IgD-negative memory B cell (primary cell): Measurements from ENCODE around the gene SMARCD3. TPM values are rescaled to one million over a fixed set of nuclear protein-coding genes. Genes with fewer than 3 reads are reported as not detected.

ENCODE experiments used
- H3K27ac Mint-ChIP-seq, 3 donors: one replicate each; pipeline ENCODE4 v1.8.0; 2020 to 2022; ENCODE audit warnings: mild to moderate bottlenecking in 3 of 3, mixed read lengths in 3 of 3, moderate library complexity in 1 of 3
- H3K27me3 Mint-ChIP-seq: one replicate; pipeline ENCODE4 v1.8.0; 2021; ENCODE audit warnings: mixed read lengths
- H3K36me3 Mint-ChIP-seq: one replicate; pipeline ENCODE4 v1.8.0; 2020; ENCODE audit warnings: mild to moderate bottlenecking, mixed read lengths
- H3K4me1 Mint-ChIP-seq, 3 donors: one replicate each; pipeline ENCODE4 v1.8.0; 2020 to 2022; ENCODE audit warnings: mixed read lengths in 3 of 3, mild to moderate bottlenecking in 1 of 3
- H3K4me3 Mint-ChIP-seq, 4 donors: one replicate each; pipeline ENCODE4 v1.8.0; 2020 to 2022; ENCODE audit warnings: mild to moderate bottlenecking in 4 of 4, mixed read lengths in 4 of 4, moderate library complexity in 3 of 4
- H3K9me3 Mint-ChIP-seq, 3 donors: one replicate each; pipeline ENCODE4 v1.8.0; 2020 to 2021; ENCODE audit warnings: mixed read lengths in 3 of 3, mild to moderate bottlenecking in 1 of 3
- polyA plus RNA-seq: library from polyadenylated mRNA; unstranded; fragments of 300-500 nt; fragmentation: Illumina TruSeq; gene quantifications from one replicate; pipeline ENCODE4 v1.2.3, GENCODE V29; 2021

Gene SMARCD3
- 1.1 TPM for polyA plus RNA-seq

DNA sequence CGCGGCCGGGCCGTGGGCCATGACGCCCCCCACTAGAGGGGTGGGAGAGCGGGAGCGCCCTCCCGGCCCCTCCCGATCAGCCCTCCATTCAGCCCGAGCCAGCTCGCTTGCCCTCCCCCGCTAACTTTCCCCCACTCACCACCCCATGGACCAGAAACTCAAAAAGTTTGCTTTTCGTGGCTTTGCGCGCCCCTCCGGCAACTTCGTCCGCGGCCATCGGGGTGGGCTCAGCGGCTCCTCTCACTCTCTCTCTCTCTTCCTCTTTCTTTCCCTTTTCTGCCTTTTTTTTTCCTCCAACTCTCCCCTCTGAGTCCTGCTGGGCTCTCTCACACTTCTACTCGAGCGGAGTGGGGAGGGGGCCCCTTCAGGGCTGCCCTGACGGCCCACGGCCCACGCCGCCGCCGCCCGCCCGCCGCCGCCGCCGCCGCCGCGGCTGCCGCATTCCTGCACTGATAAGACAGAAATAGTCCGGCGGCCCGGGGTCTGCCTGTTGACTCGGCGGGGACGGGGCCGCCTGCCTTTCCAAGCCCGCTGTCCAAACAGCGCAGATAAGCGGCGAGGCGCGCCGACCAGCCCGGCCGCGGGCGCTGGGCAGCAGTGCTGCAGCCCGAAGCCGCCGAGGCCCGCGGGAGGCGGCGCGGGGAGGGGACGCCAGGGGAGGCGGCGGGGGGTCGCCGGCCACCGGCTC lies at the start of gene SMARCD3:
Gene SMARCD3 (minus strand): TSS at position 349 of the 688 bp plus-strand sequence. CDS start 132 bp downstream, at position 217.
- H3K4me1 Mint-ChIP-seq, result peaks cover 14 to 29% (median 18%) of the 10 kb centered on the region in 3 donors
- peak within 1 kb of the TSS; percentile 54 to 94 (median 83) for H3K4me3 Mint-ChIP-seq
- H3K27ac Mint-ChIP-seq, result peak within 1 kb of the TSS in 2 of 3 donors; percentile 27 to 47
- H3K27me3 Mint-ChIP-seq, result peaks cover 53% of the 10 kb centered on the region
- H3K9me3 Mint-ChIP-seq, result no peaks in the 10 kb centered on the region
- H3K36me3 Mint-ChIP-seq, result peaks cover 2% of the 10 kb centered on the region

DNA sequence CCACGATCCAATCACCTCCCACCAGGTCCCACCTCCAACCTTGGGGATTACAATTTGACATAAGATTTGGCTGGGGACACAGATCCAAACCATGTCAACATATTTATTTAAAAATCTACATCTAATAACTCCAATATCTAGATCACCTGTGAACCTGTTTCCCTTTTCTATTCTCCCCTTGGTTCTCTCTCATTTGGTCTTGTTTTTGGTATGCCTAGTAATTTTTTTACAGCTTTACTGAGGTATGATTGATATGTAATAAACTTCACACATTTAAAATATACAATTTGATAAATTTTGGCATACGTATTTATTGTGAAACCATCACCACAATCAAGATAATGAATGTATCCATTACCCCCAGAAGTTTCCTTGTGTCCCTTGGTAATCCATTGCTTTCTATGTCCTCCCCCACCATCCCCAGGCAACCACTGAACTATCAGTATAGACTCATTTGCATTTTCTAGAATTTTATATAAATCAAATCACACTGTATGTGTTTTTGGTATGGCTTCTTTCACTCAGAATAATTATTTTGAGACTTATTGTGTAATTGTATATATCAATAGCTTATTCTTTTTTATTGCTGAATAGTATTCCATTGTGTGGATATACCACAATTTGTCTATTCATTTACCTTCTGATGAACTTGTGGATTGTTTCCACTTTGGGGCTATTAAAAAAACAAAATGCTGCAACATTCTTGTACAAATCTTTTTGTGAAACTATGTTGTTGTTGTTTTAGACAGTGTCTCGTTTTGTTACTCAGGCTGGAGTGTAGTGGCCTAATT lies 47.9 kb upstream of the SMARCD3 start:
- Mint-ChIP-seq H3K4me1 (peaks cover 0 to 2% (median 1%) of the 10 kb centered on the region in 3 donors), H3K9me3 (peaks cover 1 to 7% (median 4%) of the 10 kb centered on the region in 3 donors), H3K27me3 (peaks cover 17% of the 10 kb centered on the region), H3K36me3 (no peaks in the 10 kb centered on the region), H3K27ac (no peak overlapping the region), H3K4me3 (no peak overlapping the region)

GRCh38 chr7:151292850-151293249 lies 44.4 kb upstream of the SMARCD3 start:
- no peak overlapping the region for H3K27ac Mint-ChIP-seq
- peaks cover 13% of the 10 kb centered on the region for H3K27me3 Mint-ChIP-seq
- H3K9me3 Mint-ChIP-seq, result peaks cover 1 to 7% (median 4%) of the 10 kb centered on the region in 3 donors
- no peaks in the 10 kb centered on the region for H3K4me1 Mint-ChIP-seq
- no peaks in the 10 kb centered on the region for H3K36me3 Mint-ChIP-seq
- no peak overlapping the region for H3K4me3 Mint-ChIP-seq

DNA sequence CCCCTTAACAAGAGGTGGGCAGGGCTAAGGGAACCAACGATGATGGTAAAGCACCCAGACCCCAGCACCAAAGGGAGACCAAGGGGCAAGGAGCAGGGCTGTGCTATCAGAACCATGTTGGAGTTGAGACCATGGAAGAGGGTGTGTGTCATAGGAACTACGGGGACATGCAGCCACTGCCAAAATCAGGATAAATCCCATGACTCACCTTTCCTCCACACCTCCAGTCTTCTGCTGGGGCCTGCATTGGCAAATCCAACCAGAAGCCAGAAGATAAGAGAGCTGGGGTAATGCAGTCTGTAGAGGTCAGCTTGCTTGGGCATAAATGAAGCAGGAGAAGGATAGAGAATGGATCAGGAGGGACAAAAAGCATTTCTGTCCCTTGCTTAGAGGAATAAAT lies 42.7 kb upstream of the SMARCD3 start:
- Mint-ChIP-seq H3K27ac (peak overlapping the region in 1 of 3 donors; percentile 33), H3K36me3 (no peaks in the 10 kb centered on the region), H3K4me1 (no peaks in the 10 kb centered on the region), H3K4me3 (no peak overlapping the region), H3K27me3 (peaks cover 11% of the 10 kb centered on the region), H3K9me3 (peaks cover under 1 to 3% (median under 1%) of the 10 kb centered on the region in 3 donors)

- no peaks in the 10 kb centered on the region for H3K36me3 Mint-ChIP-seq
- no peaks in the 10 kb centered on the region for H3K4me1 Mint-ChIP-seq
- H3K27ac Mint-ChIP-seq, result no peak overlapping the region
- H3K4me3 Mint-ChIP-seq, result no peak overlapping the region
- H3K9me3 Mint-ChIP-seq, result no peaks in the 10 kb centered on the region
- H3K27me3 Mint-ChIP-seq, result peaks cover 8% of the 10 kb centered on the region
Observed at GRCh38 chr7:151290355-151290760, 41.9 kb upstream of the SMARCD3 start.

DNA sequence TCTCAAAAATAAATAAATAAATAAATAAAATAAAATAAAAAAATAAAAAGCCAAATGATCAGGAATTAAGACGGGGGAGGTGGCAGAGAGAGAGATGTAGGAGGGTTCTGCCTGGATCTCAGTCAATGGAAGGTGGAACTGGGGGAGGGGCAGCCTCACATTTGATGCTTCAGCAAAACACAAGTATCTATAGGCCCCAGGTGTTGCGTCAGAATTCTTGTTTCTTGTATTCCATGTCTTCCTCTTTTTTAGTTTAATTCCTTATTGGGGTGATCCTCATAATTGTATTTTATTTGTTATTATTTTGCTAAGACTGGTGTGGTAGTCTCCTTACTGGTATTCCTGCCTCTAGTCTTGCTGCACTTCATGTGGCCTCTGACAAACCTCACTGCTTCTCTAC lies 41.4 kb upstream of the SMARCD3 start:
- Mint-ChIP-seq H3K9me3 (no peaks in the 10 kb centered on the region), H3K27ac (no peak overlapping the region), H3K27me3 (peaks cover 8% of the 10 kb centered on the region), H3K4me3 (no peak overlapping the region), H3K36me3 (no peaks in the 10 kb centered on the region), H3K4me1 (peaks cover 0 to 1% (median 0%) of the 10 kb centered on the region in 3 donors)

DNA sequence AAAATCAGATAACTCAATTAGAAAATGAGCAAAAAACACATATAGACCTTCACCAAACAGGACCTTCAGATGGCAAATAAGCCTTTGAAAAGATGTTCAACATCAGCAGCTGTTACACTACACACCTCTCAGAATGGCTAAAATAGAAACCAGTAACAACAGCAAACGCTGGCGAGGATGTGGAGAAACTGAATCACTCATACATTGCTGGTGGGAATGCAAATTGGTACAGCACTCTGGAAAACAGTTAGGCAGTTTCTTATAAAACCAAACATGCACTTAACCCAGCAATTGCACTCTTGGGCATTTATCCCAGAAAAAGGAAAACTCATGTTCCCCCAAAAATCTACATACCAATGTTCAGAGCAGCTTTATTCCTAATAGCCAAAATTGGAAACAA lies 37.7 kb upstream of the SMARCD3 start:
- Mint-ChIP-seq H3K27ac (no peak overlapping the region), H3K36me3 (no peaks in the 10 kb centered on the region), H3K27me3 (peaks cover 6% of the 10 kb centered on the region), H3K4me1 (peaks cover 0 to 1% (median 0%) of the 10 kb centered on the region in 3 donors), H3K9me3 (peaks cover 0 to 5% (median 1%) of the 10 kb centered on the region in 3 donors), H3K4me3 (no peak overlapping the region)

DNA sequence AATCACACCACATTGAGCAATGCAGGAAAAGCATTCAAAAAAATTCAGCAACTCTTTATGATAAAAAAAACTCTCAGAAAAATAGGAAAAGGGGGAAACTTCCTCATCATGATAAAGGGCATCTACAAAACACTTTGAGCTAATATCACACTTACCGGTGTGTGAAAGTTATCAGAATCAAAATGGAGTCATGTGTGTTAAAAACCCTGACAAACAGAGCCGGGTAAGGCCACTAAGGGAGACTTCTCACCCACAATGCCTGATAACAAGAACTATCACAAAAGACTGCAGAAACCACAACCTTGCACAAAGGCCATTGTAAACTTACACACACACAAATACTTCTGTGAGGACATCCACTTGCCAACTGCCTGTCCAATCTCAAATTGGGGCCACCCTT lies 34.8 kb upstream of the SMARCD3 start:
- H3K4me1 Mint-ChIP-seq, result peaks cover 0 to 1% (median 0%) of the 10 kb centered on the region in 3 donors
- peaks cover 11% of the 10 kb centered on the region for H3K27me3 Mint-ChIP-seq
- H3K4me3 Mint-ChIP-seq, result no peak overlapping the region
- H3K9me3 Mint-ChIP-seq, result peaks cover 0 to 5% (median 1%) of the 10 kb centered on the region in 3 donors
- no peak overlapping the region for H3K27ac Mint-ChIP-seq
- H3K36me3 Mint-ChIP-seq, result no peaks in the 10 kb centered on the region

- no peak overlapping the region for H3K4me3 Mint-ChIP-seq
- H3K27ac Mint-ChIP-seq, result no peak overlapping the region
- no peaks in the 10 kb centered on the region for H3K36me3 Mint-ChIP-seq
- H3K27me3 Mint-ChIP-seq, result peaks cover 16% of the 10 kb centered on the region
- H3K9me3 Mint-ChIP-seq, result peaks cover 0 to 5% (median 1%) of the 10 kb centered on the region in 3 donors
- peaks cover 0 to 3% (median 2%) of the 10 kb centered on the region in 3 donors for H3K4me1 Mint-ChIP-seq
Observed at GRCh38 chr7:151282111-151282510, 33.6 kb upstream of the SMARCD3 start.

GRCh38 chr7:151281686-151282085 lies 33.2 kb upstream of the SMARCD3 start:
- Mint-ChIP-seq H3K27ac (no peak overlapping the region), H3K27me3 (peaks cover 17% of the 10 kb centered on the region), H3K9me3 (peaks cover 0 to 5% (median 1%) of the 10 kb centered on the region in 3 donors), H3K36me3 (no peaks in the 10 kb centered on the region), H3K4me3 (peak overlapping the region in 1 of 4 donors; percentile 54), H3K4me1 (peaks cover 0 to 3% (median 2%) of the 10 kb centered on the region in 3 donors)

GRCh38 chr7:151280388-151281019 lies 32.0 kb upstream of the SMARCD3 start:
- H3K36me3 Mint-ChIP-seq, result no peaks in the 10 kb centered on the region
- H3K4me3 Mint-ChIP-seq, result peak overlapping the region in 1 of 4 donors; percentile 5
- H3K4me1 Mint-ChIP-seq, result peaks cover 0 to 5% (median 2%) of the 10 kb centered on the region in 3 donors
- H3K27me3 Mint-ChIP-seq, result peaks cover 20% of the 10 kb centered on the region
- no peak overlapping the region for H3K27ac Mint-ChIP-seq
- H3K9me3 Mint-ChIP-seq, result peaks cover 0 to 5% (median 1%) of the 10 kb centered on the region in 3 donors

- H3K27ac Mint-ChIP-seq, result no peak overlapping the region
Observed at GRCh38 chr7:151279868-151280267, 31.4 kb upstream of the SMARCD3 start.

GRCh38 chr7:151278949-151279348 lies 30.5 kb upstream of the SMARCD3 start:
- Mint-ChIP-seq H3K4me1 (peaks cover 0 to 4% (median 4%) of the 10 kb centered on the region in 3 donors), H3K27ac (no peak overlapping the region), H3K27me3 (peaks cover 21% of the 10 kb centered on the region), H3K36me3 (no peaks in the 10 kb centered on the region), H3K4me3 (no peak overlapping the region), H3K9me3 (peaks cover 0 to 5% (median 1%) of the 10 kb centered on the region in 3 donors)

More at GRCh38 chr7:151279868-151280267, 31.4 kb upstream of the SMARCD3 start:
- Mint-ChIP-seq H3K4me1 (peaks cover 0 to 4% (median 4%) of the 10 kb centered on the region in 3 donors), H3K27me3 (peaks cover 20% of the 10 kb centered on the region), H3K4me3 (no peak overlapping the region), H3K9me3 (peaks cover 0 to 5% (median 1%) of the 10 kb centered on the region in 3 donors), H3K36me3 (no peaks in the 10 kb centered on the region)

GRCh38 chr7:151277631-151278030 lies 29.1 kb upstream of the SMARCD3 start:
- no peaks in the 10 kb centered on the region for H3K36me3 Mint-ChIP-seq
- H3K4me3 Mint-ChIP-seq, result peak overlapping the region in 3 of 4 donors; percentile 14 to 88 (median 78)
- peaks cover 0 to 4% (median 4%) of the 10 kb centered on the region in 3 donors for H3K4me1 Mint-ChIP-seq
- H3K9me3 Mint-ChIP-seq, result no peaks in the 10 kb centered on the region
- H3K27ac Mint-ChIP-seq, result no peak overlapping the region
- peaks cover 16% of the 10 kb centered on the region for H3K27me3 Mint-ChIP-seq
